ENCODE data around the gene NDUFB2.
"Not testable (repeated sequence)": the region's sequence is repeated elsewhere in the genome, so short reads cannot be mapped to it uniquely, and the experiment has no call there.

Gene NDUFB2

GRCh38 chr7:140673063-140673773, 23.3 kb upstream of the NDUFB2 start:
- DNase-seq: peak in 1 of 3 donors; percentile 46

DNA sequence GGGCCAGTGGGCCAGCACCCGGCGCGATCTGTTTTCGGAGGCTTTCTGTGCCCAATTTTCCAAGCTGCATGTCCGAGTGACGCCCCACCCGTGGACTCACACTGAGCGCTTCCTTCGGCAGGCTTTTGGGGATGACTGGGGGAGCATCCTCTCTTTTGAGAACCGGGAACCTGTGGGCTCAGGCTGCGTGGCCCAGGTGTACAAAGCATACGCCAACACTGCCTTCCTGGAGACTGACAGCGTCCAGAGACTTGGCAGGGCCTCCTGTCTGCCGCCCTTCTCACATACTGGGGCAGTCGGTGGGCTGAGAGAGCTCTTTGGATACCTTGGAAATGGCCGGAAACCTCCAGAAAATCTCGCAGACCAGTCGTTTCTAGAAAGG, 22.7 kb upstream of the NDUFB2 start:
- DNase-seq: no peak

DNA sequence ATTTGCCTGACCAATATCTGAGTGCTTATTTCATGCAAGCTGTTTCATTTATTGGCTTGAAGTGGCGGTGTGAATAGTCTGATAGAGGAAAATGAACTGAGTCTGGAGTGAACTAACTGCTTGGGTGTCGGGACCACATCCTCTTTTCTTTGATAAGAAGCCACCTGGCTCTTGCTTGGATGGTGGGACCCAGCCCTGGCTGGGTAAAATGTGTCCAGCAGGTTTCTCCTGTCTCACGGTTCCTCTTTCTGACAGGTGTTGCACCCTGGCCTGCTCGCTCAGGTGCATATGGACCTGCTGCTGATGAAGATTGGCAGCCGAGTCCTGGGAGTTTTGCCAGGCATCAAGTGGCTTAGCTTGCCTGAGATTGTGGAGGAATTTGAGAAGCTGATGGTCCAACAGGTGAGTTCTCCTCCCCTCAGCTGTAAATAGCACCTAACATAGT, 22.1 kb upstream of the NDUFB2 start:
- no peak for DNase-seq

GRCh38 chr7:140674899-140675701, 21.4 kb upstream of the NDUFB2 start:
- peak; percentile 71 to 82 (median 73) for DNase-seq

DNA sequence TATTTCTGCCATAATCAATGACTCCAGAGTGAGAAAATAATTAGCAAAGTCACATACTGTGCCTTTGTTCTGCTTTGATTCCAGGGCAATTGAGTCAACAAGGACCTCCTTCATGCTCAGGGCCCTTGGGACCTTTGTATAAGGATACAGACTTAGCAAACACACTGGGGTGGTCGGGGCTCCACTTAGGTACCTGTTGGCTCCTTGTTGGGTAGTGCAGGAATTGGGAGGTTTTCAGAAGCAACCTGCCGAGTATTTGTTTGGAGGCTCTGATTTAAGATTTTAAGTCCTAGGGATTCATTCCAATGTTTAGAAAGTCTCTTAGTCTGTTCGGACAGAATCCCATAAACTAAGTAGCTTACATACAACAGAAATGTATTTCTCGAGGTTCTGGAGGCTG, 20.8 kb upstream of the NDUFB2 start:
- no peak for DNase-seq

- peak; percentile 74 to 84 (median 84) for DNase-seq
Observed at GRCh38 chr7:140676306-140676705, 20.2 kb upstream of the NDUFB2 start.

DNA sequence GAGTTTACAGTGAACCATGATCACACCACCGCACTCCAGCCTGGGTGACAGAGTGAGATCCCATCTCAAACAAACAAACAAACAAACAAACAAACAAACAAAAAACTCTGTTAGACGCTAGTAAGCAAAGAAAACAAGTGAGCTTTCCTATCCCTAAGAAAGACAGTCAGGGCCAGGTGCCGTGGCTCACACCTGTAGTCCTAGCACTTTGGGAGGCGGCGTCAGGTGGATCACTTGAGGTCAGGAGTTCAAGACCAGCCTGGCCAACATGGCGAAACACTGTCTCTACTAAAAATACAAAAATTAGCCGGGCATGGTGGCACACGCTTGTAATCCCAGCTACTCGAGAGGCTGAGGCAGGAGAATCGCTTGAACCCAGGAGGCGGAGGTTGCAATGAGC, 19.6 kb upstream of the NDUFB2 start:
- not testable (repeated sequence) for DNase-seq

GRCh38 chr7:140677496-140677895, 19.0 kb upstream of the NDUFB2 start:
- no peak for DNase-seq

GRCh38 chr7:140678081-140678815, 18.3 kb upstream of the NDUFB2 start:
- no peak for DNase-seq

GRCh38 chr7:140678816-140679130, 17.7 kb upstream of the NDUFB2 start:
- DNase-seq: no peak

GRCh38 chr7:140679186-140679585, 17.3 kb upstream of the NDUFB2 start:
- DNase-seq: no peak

- no peak for DNase-seq
Observed at GRCh38 chr7:140680886-140681285, 15.6 kb upstream of the NDUFB2 start.

GRCh38 chr7:140681766-140682165, 14.7 kb upstream of the NDUFB2 start:
- no peak for DNase-seq

DNA sequence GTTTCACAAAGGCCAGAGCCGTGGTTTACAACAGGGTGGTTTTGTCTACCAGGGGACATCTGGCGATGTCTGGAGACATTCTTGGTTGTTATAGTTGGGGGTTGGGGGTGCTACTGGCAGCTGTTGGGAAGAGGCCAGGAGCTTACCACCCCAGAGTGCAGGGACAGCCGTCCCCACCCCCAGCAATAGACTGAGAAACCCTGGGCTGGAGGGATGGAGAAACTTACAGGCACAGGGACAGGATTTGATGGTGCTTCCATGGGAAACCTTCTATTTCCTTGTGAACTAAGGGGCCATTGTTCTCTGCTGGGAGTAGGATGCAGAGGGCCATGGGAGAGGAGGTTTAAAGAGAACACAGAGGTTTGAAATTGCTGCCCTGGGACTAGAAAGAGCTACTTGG, 12.9 kb upstream of the NDUFB2 start:
- no peak for DNase-seq

- no peak for DNase-seq
Observed at GRCh38 chr7:140684066-140684950, 12.2 kb upstream of the NDUFB2 start.

DNA sequence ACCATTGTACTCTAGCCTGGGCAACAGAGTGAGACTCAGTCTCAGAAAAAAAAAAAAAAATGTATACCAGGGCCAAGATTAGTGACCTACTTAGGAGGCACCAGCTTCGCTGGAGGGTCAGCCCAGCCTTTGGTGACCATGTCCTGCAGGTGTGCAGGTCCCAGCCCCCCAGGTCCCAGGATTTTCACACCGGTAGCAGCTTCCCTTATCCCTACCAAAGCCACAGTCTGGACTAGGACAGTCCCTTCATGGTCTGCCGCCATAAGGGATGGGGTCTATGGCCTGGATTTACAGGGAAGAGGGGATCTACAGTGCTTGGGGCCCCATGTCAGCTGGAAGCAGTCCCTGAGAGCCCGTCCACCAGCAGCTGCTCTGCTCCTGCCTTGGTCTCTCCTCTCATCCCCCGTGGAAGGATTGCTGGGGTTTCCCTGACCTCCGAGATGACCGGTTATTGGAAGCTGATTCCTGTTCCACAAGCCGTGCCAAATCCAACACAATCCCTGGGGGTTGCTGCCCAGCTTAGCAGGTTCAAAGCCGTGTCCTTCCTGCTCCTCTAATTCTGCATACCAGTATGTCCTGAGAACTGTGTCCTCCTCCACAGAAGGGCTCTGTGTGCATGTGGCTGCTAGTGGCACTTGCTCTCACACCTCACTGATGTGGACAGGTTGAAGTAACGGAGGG, 11.0 kb upstream of the NDUFB2 start:
- DNase-seq: no peak

- no peak for DNase-seq
Observed at GRCh38 chr7:140686921-140687320, 9.6 kb upstream of the NDUFB2 start.

DNA sequence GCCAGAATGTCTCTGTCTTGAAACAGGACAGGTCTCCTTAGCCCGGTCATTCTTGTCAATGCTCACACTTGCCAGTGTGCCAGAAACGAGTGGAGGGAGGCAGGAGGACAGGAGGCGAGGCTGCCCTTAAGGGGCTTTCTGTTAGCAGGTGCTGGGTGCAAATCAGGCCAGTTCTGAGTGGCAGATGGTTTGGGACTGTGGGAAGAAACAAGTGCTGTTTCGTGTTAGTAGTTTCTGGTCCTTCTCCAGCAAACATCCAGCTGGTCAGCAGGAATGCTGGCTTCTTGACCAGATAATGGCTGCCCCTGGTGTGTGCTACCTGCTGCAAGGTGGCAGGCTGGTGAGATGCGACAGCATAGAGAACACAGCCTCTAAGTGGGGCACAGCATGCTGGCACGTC, 8.2 kb upstream of the NDUFB2 start:
- no peak for DNase-seq

DNA sequence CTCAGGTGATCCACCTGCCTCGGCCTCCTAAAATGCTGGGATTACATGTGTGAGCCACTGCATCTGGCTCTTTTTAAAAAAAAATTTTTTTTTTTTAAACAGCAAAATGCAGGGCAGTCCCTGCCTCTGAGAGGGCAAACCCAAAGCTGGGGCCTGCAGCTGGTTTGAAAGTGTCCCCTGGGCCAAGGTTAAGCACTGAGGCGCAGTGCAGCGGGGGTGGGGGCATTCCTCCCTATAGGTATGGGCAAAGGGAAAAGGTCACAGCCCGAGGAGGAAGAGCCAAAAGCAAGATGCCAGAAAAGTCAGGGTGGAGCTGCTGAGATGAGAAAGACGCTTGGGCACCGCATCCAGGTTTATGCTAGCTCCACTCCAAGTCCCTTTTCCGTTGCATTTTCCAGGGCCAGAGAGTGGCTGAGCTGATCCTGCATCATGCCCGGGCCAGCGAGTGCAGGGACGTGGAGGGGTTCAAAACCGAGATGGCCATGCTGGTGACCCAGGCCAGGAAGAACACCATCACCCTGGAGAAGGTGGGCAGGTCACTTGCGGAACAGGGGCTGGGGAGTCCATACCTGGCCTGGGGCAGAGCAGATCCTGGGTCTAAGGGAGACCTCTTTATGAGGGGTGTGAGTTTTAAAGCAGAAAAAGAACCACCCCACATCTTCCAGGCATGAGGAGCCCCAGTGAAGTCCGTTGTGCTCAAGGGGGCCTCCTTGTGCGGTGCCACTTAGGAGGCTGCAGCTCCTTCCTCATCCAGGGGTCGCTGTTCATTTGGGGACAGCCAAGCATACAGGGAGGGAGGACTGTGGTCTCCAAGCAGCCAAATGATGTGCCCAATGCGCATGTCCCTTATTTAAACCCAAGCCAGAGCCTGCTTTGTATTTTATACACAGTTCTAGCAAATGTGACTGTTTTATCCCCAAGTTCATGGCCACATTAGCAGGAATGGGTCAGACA, 7.0 kb upstream of the NDUFB2 start:
- DNase-seq: no peak

DNA sequence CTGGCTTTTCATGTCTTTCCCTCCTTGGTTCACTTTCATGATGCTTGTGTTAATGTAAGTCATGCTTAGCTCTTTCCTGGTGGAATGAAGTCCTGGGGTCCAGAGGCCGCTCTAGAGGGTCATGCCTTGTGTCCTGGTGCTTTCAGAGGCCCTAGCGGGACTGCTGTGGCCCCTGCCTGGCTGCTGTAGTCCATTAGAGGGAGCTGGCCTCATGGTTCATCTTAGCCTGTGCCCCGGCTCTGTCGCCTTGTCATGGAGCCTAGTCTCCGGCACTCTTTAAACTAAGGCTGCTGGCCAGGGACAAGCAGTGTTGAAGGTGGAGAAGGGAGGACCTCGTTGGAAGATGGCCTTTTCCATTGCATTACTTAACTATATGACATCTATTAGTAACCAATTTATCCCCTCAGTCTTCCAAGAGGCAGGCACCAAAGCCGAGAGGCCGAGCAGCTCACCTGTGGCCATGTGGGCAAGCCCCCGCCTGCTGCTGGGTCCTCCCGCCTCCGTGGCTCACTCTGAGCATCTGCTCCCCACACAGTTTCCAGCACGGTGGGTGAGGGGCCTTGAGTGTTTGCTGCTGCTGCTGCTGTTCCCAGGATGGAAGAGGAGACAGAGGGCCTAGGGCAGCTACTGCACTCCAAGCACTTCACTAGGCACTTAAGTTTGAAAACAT, 5.0 kb upstream of the NDUFB2 start:
- no peak for DNase-seq
